ENCODE results near the gene NCOA3. TPM values are rescaled to one million over a fixed set of nuclear protein-coding genes. Genes with fewer than 3 reads are reported as not detected.

Gene NCOA3
- total RNA-seq, 1 donor from 2014 or later, result 37.3 TPM

- no peak for TF ChIP-seq CTCF (conservative IDR thresholded peaks at IDR 0.05)
- Mint-ChIP-seq H3K27me3 (no peaks in the 10 kb centered on the region), H3K36me3 (peaks cover 5% of the 10 kb centered on the region), H3K4me1 (ENCODE audit: unreplicated experiment) (peaks cover 24% of the 10 kb centered on the region), H3K9me3 (no peaks in the 10 kb centered on the region), H3K27ac (peak overlapping the region; percentile 14), H3K4me3 (peak overlapping the region; percentile 18)
- DNase-seq (ENCODE audit: extremely low spot score, unreplicated experiment), result no peak
Observed at GRCh38 chr20:47558295-47559066, 56.8 kb downstream of the NCOA3 start.

GRCh38 chr20:47559141-47559540, 57.5 kb downstream of the NCOA3 start:
- no peak for TF ChIP-seq CTCF (conservative IDR thresholded peaks at IDR 0.05)
- H3K9me3 Mint-ChIP-seq, result no peaks in the 10 kb centered on the region
- H3K36me3 Mint-ChIP-seq, result peaks cover 5% of the 10 kb centered on the region
- H3K27ac Mint-ChIP-seq, result peak overlapping the region; percentile 14
- H3K4me1 Mint-ChIP-seq (ENCODE audit: unreplicated experiment), result peaks cover 27% of the 10 kb centered on the region
- DNase-seq (ENCODE audit: extremely low spot score, unreplicated experiment), result no peak
- H3K4me3 Mint-ChIP-seq, result peak overlapping the region; percentile 18
- H3K27me3 Mint-ChIP-seq, result no peaks in the 10 kb centered on the region

- H3K4me3 Mint-ChIP-seq, result no peak overlapping the region
- H3K36me3 Mint-ChIP-seq, result no peaks in the 10 kb centered on the region
- no peak for DNase-seq (ENCODE audit: extremely low spot score, unreplicated experiment)
- H3K27me3 Mint-ChIP-seq, result no peaks in the 10 kb centered on the region
- H3K27ac Mint-ChIP-seq, result no peak overlapping the region
- TF ChIP-seq CTCF (conservative IDR thresholded peaks at IDR 0.05), result no peak
- H3K4me1 Mint-ChIP-seq (ENCODE audit: unreplicated experiment), result peaks cover 25% of the 10 kb centered on the region
- no peaks in the 10 kb centered on the region for H3K9me3 Mint-ChIP-seq
Observed at GRCh38 chr20:47561180-47561579, 59.5 kb downstream of the NCOA3 start.

- no peaks in the 10 kb centered on the region for H3K36me3 Mint-ChIP-seq
- peaks cover 25% of the 10 kb centered on the region for H3K4me1 Mint-ChIP-seq (ENCODE audit: unreplicated experiment)
- no peak overlapping the region for H3K4me3 Mint-ChIP-seq
- DNase-seq (ENCODE audit: extremely low spot score, unreplicated experiment), result no peak
- no peak for TF ChIP-seq CTCF (conservative IDR thresholded peaks at IDR 0.05)
- no peaks in the 10 kb centered on the region for H3K9me3 Mint-ChIP-seq
- no peak overlapping the region for H3K27ac Mint-ChIP-seq
- no peaks in the 10 kb centered on the region for H3K27me3 Mint-ChIP-seq
Observed at GRCh38 chr20:47561603-47562583, 60.2 kb downstream of the NCOA3 start.

GRCh38 chr20:47566269-47566668, 64.6 kb downstream of the NCOA3 start:
- Mint-ChIP-seq H3K27ac (no peak overlapping the region), H3K4me3 (no peak overlapping the region), H3K9me3 (peaks cover 9% of the 10 kb centered on the region), H3K4me1 (ENCODE audit: unreplicated experiment) (peaks cover 16% of the 10 kb centered on the region), H3K36me3 (peaks cover 10% of the 10 kb centered on the region), H3K27me3 (no peaks in the 10 kb centered on the region)
- no peak for DNase-seq (ENCODE audit: extremely low spot score, unreplicated experiment)
- no peak for TF ChIP-seq CTCF (conservative IDR thresholded peaks at IDR 0.05)

Data from type B pancreatic cell (in vitro differentiated cells).